HEK293 (cell line): ENCODE measurements around the gene SLC3A2.
"Not testable (repeated sequence)": the region's sequence is repeated elsewhere in the genome, so short reads cannot be mapped to it uniquely, and the experiment has no call there.

ENCODE experiments used
- CTCF ChIA-PET: fragments of 350-600 bp; formaldehyde crosslinking; extraction: SDS; loops from one replicate; lab custom pipeline; 2021; ENCODE audit warnings: antibody characterized with exemption; lab: Yijun Ruan, JAX
- POLR2A ChIA-PET: fragments of 300-600 bp; formaldehyde crosslinking; extraction: SDS; loops from one replicate; lab custom pipeline; 2020; ENCODE audit warnings: antibody characterized with exemption, inconsistent platforms; lab: Yijun Ruan, JAX
- H3K27ac ChIP-seq: fragments of 200-500 bp; sonication (Bioruptor generic); 2 replicates; pipeline ENCODE4 v1.5.1; 2014; ENCODE audit warnings: low read depth, low read length, control low read depth, inconsistent platforms; ENCODE audit errors: extremely low read depth
- H3K36me3 ChIP-seq, 2 experiments: fragments of 200-500 bp in 1 of 2; sonication (Bioruptor generic) in 1 of 2; 1 replicate in 1 of 2; 2 replicates in 1 of 2; pipeline ENCODE4 v1.5.1; 2014 to 2017; ENCODE audit warnings: inconsistent platforms in 2 of 2, low read length in 2 of 2; ENCODE audit not compliant: control insufficient read depth in 2 of 2, insufficient read depth in 1 of 2
- H3K4me1 ChIP-seq: fragments of 200-500 bp; sonication (Bioruptor generic); 2 replicates; pipeline ENCODE4 v1.5.1; 2014; ENCODE audit warnings: mild to moderate bottlenecking, low read length, inconsistent platforms; ENCODE audit not compliant: control insufficient read depth, insufficient read depth
- H3K4me3 ChIP-seq: 2 replicates; pipeline ENCODE4 v1.5.1; 2011; ENCODE audit warnings: low read depth, mild to moderate bottlenecking, control low read depth, low read length, moderate library complexity
- H3K9me3 ChIP-seq: fragments of 200-500 bp; sonication (Bioruptor generic); 2 replicates; pipeline ENCODE4 v1.5.1; 2014; ENCODE audit warnings: low read depth, low read length, inconsistent platforms; ENCODE audit not compliant: control insufficient read depth, insufficient read depth
- EGR2 ChIP-seq: fragments of 450-650 bp; formaldehyde crosslinking; IDR thresholded peaks from 2 replicates; pipeline ENCODE4 v1.5.1; 2016; ENCODE audit warnings: low read depth, missing biosample characterization, missing genetic modification characterization
- SETDB1 ChIP-seq: IDR thresholded peaks from one replicate; pipeline ENCODE4 v1.6.1; 2017; ENCODE audit warnings: mild to moderate bottlenecking, low read length, moderate library complexity, mixed read lengths; ENCODE audit not compliant: insufficient read length

Gene SLC3A2

GRCh38 chr11:62937528-62937927 lies 56.8 kb downstream of the SLC3A2 start:
- POLR2A ChIA-PET, H3K27ac ChIP-seq, H3K4me3 ChIP-seq, H3K9me3 ChIP-seq, H3K4me1 ChIP-seq, H3K36me3 ChIP-seq: not testable (repeated sequence)
- CTCF ChIA-PET, result interaction anchor here (0.8 kb wide), 1 partner anchor 16 kb away, joined by 3 read pairs; the partner anchor contains the start of gene CHRM1
- TF ChIP-seq EGR2 (peak; percentile 16; the same call in 1 of the 2 replicates), SETDB1 (peak; percentile 81)
